Immature natural killer cell (primary cell): ENCODE results near the gene ZBTB32. TPM values are rescaled to one million over a fixed set of nuclear protein-coding genes. Genes with fewer than 3 reads are reported as not detected.

ENCODE experiments used
- DNase-seq, 3 donors: peaks; one replicate each; pipeline ENCODE4 v3.0.0; 2022; ENCODE audit warnings: mixed read lengths in 1 of 3
- H3K27ac Mint-ChIP-seq, 6 donors: one replicate each; pipeline ENCODE4 v1.8.0; 2020; ENCODE audit warnings: mixed read lengths in 6 of 6, mild to moderate bottlenecking in 5 of 6, inconsistent platforms in 4 of 6, moderate library complexity in 3 of 6
- H3K27me3 Mint-ChIP-seq, 3 donors: one replicate each; pipeline ENCODE4 v1.8.0; 2020 to 2021; ENCODE audit warnings: low read depth in 3 of 3, mild to moderate bottlenecking in 3 of 3, mixed read lengths in 3 of 3, moderate library complexity in 3 of 3, inconsistent platforms in 1 of 3
- H3K36me3 Mint-ChIP-seq, 3 donors: one replicate each; pipeline ENCODE4 v1.8.0; 2020; ENCODE audit warnings: mixed read lengths in 3 of 3, inconsistent platforms in 2 of 3, mild to moderate bottlenecking in 2 of 3
- H3K4me1 Mint-ChIP-seq, 2 donors: one replicate each; pipeline ENCODE4 v1.8.0; 2020; ENCODE audit warnings: inconsistent platforms in 2 of 2, mild to moderate bottlenecking in 2 of 2, mixed read lengths in 2 of 2, moderate library complexity in 1 of 2
- H3K4me3 Mint-ChIP-seq, 5 donors: one replicate each; pipeline ENCODE4 v1.8.0; 2020; ENCODE audit warnings: mild to moderate bottlenecking in 5 of 5, mixed read lengths in 5 of 5, inconsistent platforms in 3 of 5, moderate library complexity in 3 of 5
- H3K9me3 Mint-ChIP-seq, 6 donors: one replicate each; pipeline ENCODE4 v1.8.0; 2020; ENCODE audit warnings: mild to moderate bottlenecking in 6 of 6, mixed read lengths in 6 of 6, inconsistent platforms in 4 of 6, moderate library complexity in 3 of 6
- polyA plus RNA-seq, 3 donors: library from polyadenylated mRNA; unstranded; fragments of 300-500 nt; fragmentation: Illumina TruSeq; gene quantifications; one replicate each; pipeline ENCODE4 v1.2.3, GENCODE V29; 2021

The ZBTB32 gene
- polyA plus RNA-seq, 3 donors from 2014 or later: not detected

DNA sequence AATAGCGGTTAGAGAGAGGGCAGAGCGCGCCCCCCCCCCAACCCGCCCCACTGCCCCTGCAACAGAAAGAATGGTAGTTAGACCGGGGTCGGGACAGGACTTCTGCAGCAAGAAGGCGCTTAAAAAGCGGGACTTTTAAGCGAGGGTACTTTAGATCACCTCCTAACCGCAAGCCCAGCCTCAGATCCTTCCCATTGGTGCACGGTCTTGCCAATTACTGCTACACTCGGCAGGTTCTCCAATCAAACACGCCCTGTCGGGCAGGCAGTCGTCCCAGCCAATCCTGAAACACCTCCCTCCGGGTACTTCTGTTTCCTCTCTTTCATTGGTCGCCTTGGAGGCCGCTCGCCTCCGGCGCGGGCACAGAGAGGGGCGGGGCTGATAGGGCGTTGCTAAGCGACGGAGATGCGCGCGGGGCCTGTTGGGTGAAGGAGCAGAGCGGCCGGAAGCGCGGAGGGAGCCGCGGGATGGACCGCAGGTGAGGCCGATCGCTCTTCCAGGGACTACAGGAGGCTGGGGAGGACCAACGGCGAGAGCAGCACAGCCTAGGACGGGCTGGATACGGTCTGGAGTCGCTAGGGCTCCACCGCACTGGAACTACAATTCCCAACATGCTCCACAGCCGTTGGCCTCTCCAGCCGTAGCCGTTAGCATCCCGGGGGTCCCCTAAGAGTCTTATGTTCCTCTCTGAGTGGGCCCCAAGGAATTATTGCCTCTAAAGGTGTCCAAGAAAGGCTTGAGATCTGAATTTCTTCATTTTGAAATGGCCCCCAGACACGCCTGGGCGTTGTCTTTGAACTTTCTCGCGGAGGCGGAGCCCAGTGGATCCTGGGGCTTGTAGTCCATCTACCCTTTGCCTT lies 53.6 kb downstream of the ZBTB32 start, which contains the start of gene PROSER3:
PROSER3 (plus strand) TSS at position 428 of the 860 bp plus-strand sequence; CDS start at position 468, 40 bp downstream.
- Mint-ChIP-seq H3K9me3 (no peaks in the 10 kb centered on the region), H3K27me3 (peaks cover 7 to 12% (median 9%) of the 10 kb centered on the region in 3 donors), H3K36me3 (peaks cover 0 to 22% (median 3%) of the 10 kb centered on the region in 3 donors), H3K4me3 (peak within 1 kb of the TSS; percentile 88 to 98 (median 94)), H3K27ac (peak within 1 kb of the TSS; percentile 85 to 98 (median 94)), H3K4me1 (peaks cover 25 to 32% of the 10 kb centered on the region in 2 donors)
- DNase-seq: peak; percentile 99

DNA sequence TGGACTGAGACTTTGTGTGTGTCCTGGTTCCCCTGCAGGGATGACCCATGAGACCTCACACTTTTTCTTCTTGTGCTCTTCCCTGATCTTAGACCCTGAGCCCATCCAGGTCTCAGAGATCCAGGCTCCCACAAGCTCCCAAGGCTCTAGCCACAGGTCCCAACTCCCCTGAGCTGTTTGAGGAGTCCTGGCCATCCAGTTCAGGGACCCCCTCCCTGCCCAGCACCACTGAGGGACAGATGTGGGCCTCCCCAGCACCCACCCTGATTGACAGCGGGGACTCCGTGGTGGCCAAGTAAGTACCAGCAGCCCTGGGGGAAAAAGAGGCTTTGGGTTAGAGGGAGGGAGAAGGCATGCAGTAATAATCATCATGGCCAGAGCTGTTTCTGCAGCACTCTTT lies 55.3 kb downstream of the ZBTB32 start:
- Mint-ChIP-seq H3K27ac (no peak overlapping the region), H3K9me3 (no peaks in the 10 kb centered on the region), H3K4me3 (peak overlapping the region; percentile 60 to 94 (median 75)), H3K4me1 (peaks cover 25 to 32% of the 10 kb centered on the region in 2 donors), H3K27me3 (peaks cover 7 to 12% (median 9%) of the 10 kb centered on the region in 3 donors), H3K36me3 (peaks cover 0 to 13% (median 0%) of the 10 kb centered on the region in 3 donors)
- no peak for DNase-seq

DNA sequence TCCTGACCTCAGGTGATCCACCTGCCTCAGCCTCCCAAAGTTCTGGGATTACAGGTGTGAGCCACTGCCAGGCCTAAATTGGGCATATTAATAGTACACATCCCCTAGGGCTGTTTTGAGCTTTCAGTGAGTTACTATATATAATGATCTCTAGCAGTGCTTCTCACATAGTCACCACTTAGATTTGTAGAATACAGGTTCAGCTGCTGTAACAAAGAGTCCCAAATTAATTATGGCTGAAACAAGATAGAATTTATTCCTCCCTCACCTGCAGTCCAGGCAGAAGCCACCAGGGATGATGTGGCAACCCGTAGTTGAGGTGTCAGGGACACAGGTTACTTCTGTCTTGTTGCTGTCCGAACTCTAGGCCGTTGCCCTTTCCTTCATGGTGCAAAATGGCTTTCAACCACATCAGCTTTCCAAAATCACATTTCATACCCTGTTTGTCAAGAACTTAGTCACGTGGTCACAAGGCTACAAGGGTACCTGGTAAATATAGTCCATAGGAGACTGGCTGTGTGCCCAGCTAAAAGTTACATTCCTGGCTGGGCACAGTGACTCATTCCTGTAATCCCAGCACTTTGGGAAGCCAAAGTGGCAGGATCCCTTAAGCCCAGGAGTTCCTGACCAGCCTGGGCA lies 56.5 kb downstream of the ZBTB32 start:
- DNase-seq: no peak
- Mint-ChIP-seq H3K27ac (no peak overlapping the region), H3K9me3 (no peaks in the 10 kb centered on the region), H3K4me3 (no peak overlapping the region), H3K4me1 (peaks cover 23 to 32% of the 10 kb centered on the region in 2 donors), H3K27me3 (peaks cover 7 to 12% (median 9%) of the 10 kb centered on the region in 3 donors), H3K36me3 (peaks cover 0 to 8% (median 0%) of the 10 kb centered on the region in 3 donors)

DNA sequence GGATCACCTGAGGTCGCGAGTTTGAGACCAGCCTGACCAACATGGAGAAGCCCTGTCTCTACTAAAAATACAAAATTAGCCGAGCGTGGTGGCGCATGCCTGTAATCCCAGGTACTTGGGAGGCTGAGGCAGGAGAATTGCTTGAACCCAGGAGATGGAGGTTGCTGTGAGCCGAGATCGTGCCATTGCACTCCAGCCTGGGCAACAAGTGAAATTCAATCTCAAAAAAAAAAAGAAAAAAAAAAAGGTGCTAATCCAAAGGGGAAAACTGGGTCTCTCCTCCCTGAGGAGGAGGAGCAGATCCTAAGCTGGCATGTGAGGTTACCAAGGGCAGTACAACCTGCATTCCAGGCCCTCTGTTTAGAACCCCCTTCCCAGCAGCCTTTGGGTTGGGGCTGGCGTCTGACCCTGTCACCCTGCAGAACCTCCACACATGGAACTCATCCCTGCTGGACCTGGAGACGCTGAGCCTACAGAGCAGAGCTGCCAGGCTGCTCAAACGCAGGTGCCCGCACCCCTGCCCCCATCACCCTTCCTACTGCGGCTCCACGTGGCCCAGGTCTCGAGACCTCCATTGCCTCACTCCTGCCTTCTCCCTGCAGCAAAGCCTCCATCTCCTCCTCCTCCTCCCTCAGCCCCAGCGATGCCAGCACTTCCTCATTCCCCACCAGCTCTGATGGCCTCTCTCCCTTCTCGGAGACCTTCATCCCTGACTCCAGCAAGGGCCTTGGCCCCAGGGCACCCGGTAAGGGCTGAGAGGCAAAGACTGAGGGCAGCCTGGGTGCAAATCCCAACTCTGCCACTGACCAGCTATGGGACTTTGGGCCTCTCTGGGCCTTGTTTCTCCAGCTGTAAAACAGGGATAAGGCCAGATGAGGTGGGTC lies 60.3 kb downstream of the ZBTB32 start:
- peaks cover 0 to 8% (median 3%) of the 10 kb centered on the region in 3 donors for H3K36me3 Mint-ChIP-seq
- no peak overlapping the region for H3K27ac Mint-ChIP-seq
- peaks cover 0 to 2% (median 0%) of the 10 kb centered on the region in 3 donors for H3K27me3 Mint-ChIP-seq
- H3K9me3 Mint-ChIP-seq: no peaks in the 10 kb centered on the region
- no peak overlapping the region for H3K4me3 Mint-ChIP-seq
- DNase-seq: no peak
- peaks cover 0 to under 1% of the 10 kb centered on the region in 2 donors for H3K4me1 Mint-ChIP-seq

Other genes starting within 250 kb of the ZBTB32 start
- gene KRTDAP, start 214.1 kb upstream of the ZBTB32 start, polyA plus RNA-seq: not detected
- gene DMKN, start 190.9 kb upstream of the ZBTB32 start, polyA plus RNA-seq: 10 to 100 TPM in 2 of 3 donors, 1 to 10 TPM in 1; 5.0 to 24.5 (median 20.3) TPM
- not detected for gene SBSN, start 176.2 kb upstream of the ZBTB32 start, polyA plus RNA-seq
- not detected for gene GAPDHS, start 171.1 kb upstream of the ZBTB32 start, polyA plus RNA-seq
- 100 to 1,000 TPM; 117 to 184 (median 151) TPM for gene TMEM147, start 158.9 kb upstream of the ZBTB32 start, polyA plus RNA-seq
- gene ATP4A, start 140.9 kb upstream of the ZBTB32 start, polyA plus RNA-seq: not detected
- gene PMIS2, start 118.4 kb upstream of the ZBTB32 start, polyA plus RNA-seq: not detected
- 1 to 10 TPM in 2 of 3 donors, under 1 TPM in 1; 0.98 to 7.5 (median 6.0) TPM for gene HAUS5, start 91.8 kb upstream of the ZBTB32 start, polyA plus RNA-seq
- 10 to 100 TPM; 51.4 to 91.8 (median 72.7) TPM for gene RBM42, start 75.5 kb upstream of the ZBTB32 start, polyA plus RNA-seq
- gene ETV2, start 62.8 kb upstream of the ZBTB32 start, polyA plus RNA-seq: under 1 TPM; 0.55 to 0.79 (median 0.68) TPM
- 1,000 to 10,000 TPM in 1 of 3 donors, 100 to 1,000 TPM in 2; 711 to 1,050 (median 736) TPM for gene COX6B1, start 56.2 kb upstream of the ZBTB32 start, polyA plus RNA-seq
- gene UPK1A, start 38.0 kb upstream of the ZBTB32 start, polyA plus RNA-seq: not detected
- gene KMT2B, start 13.4 kb downstream of the ZBTB32 start, polyA plus RNA-seq: 1 to 10 TPM in 1 of 3 donors, under 1 TPM in 1, not detected in 1; 0.30 to 1.8 TPM
- 100 to 1,000 TPM in 2 of 3 donors, 10 to 100 TPM in 1; 94.6 to 116 (median 109) TPM for gene IGFLR1, start 37.9 kb downstream of the ZBTB32 start, polyA plus RNA-seq
- gene U2AF1L4, start 40.9 kb downstream of the ZBTB32 start, polyA plus RNA-seq: 10 to 100 TPM; 11.8 to 21.4 (median 15.8) TPM
- gene PSENEN, start 41.1 kb downstream of the ZBTB32 start, polyA plus RNA-seq: 100 to 1,000 TPM; 127 to 149 (median 129) TPM
- 10 to 100 TPM in 2 of 3 donors, 1 to 10 TPM in 1; 9.7 to 15.2 (median 12.6) TPM for gene LIN37, start 44.0 kb downstream of the ZBTB32 start, polyA plus RNA-seq
- not detected for gene HSPB6, start 52.5 kb downstream of the ZBTB32 start, polyA plus RNA-seq
- 1 to 10 TPM; 1.2 to 7.8 (median 2.2) TPM for gene PROSER3, start 53.6 kb downstream of the ZBTB32 start, polyA plus RNA-seq
- under 1 TPM in 1 of 3 donors, not detected in 2; 0.37 TPM for gene ARHGAP33, start 71.0 kb downstream of the ZBTB32 start, polyA plus RNA-seq
- not detected for gene PRODH2, start 108.3 kb downstream of the ZBTB32 start, polyA plus RNA-seq
- not detected for gene NPHS1, start 147.9 kb downstream of the ZBTB32 start, polyA plus RNA-seq
- gene KIRREL2, start 152.4 kb downstream of the ZBTB32 start, polyA plus RNA-seq: under 1 TPM in 1 of 3 donors, not detected in 2; 0.19 TPM
- under 1 TPM in 1 of 3 donors, not detected in 2; 0.72 TPM for gene APLP1, start 164.0 kb downstream of the ZBTB32 start, polyA plus RNA-seq
- gene NFKBID, start 196.0 kb downstream of the ZBTB32 start, polyA plus RNA-seq: 1 to 10 TPM; 2.7 to 8.0 (median 2.9) TPM
- gene HCST, start 198.0 kb downstream of the ZBTB32 start, polyA plus RNA-seq: 1,000 to 10,000 TPM; 1,885 to 2,801 (median 2,654) TPM
- gene TYROBP, start 203.7 kb downstream of the ZBTB32 start, polyA plus RNA-seq: 1,000 to 10,000 TPM; 2,771 to 3,312 (median 2,871) TPM
- under 1 TPM; 0.17 to 0.62 (median 0.32) TPM for gene LRFN3, start 231.8 kb downstream of the ZBTB32 start, polyA plus RNA-seq